Loucy (cell line): Measurements from ENCODE around the gene GLRX5.
A peak's percentile ranks its signal among the peaks of the same experiment; 100 is the strongest.

Experiments
- H2AFZ ChIP-seq: fragments of 200-600 bp; sonication (generic); 2 replicates; pipeline ENCODE4 v1.6.0; 2016; ENCODE audit warnings: antibody characterized with exemption, mild to moderate bottlenecking, low read length, moderate library complexity
- H3F3A ChIP-seq: fragments of 200-600 bp; 2 replicates; pipeline ENCODE4 v1.6.0; 2016; ENCODE audit warnings: antibody characterized with exemption, low read depth, mild to moderate bottlenecking
- H3K27me3 ChIP-seq: fragments of 200-600 bp; sonication (generic); 2 replicates; pipeline ENCODE4 v1.6.1; 2014; ENCODE audit warnings: low read length, mild to moderate bottlenecking; ENCODE audit not compliant: insufficient read depth, poor library complexity, severe bottlenecking
- H3K36me3 ChIP-seq: fragments of 200-600 bp; sonication (generic); 2 replicates; pipeline ENCODE4 v1.6.1; 2016; ENCODE audit warnings: low read length; ENCODE audit not compliant: insufficient read depth
- H3K4me1 ChIP-seq: fragments of 200-600 bp; sonication (generic); 2 replicates; pipeline ENCODE4 v1.5.1; 2014; ENCODE audit warnings: low read length, mild to moderate bottlenecking; ENCODE audit not compliant: insufficient read depth, poor library complexity, severe bottlenecking
- H3K4me2 ChIP-seq: fragments of 200-600 bp; sonication (generic); 2 replicates; pipeline ENCODE4 v1.6.0; 2014; ENCODE audit warnings: antibody characterized with exemption, low read length, low read depth, mild to moderate bottlenecking; ENCODE audit not compliant: poor library complexity, severe bottlenecking
- H3K4me3 ChIP-seq: fragments of 200-600 bp; sonication (generic); 2 replicates; pipeline ENCODE4 v1.5.1; 2014; ENCODE audit warnings: low read length, mild to moderate bottlenecking, mixed read lengths; ENCODE audit not compliant: poor library complexity, severe bottlenecking
- H3K79me2 ChIP-seq: fragments of 200-600 bp; sonication (generic); 2 replicates; pipeline ENCODE4 v1.6.1; 2014; ENCODE audit warnings: low read length; ENCODE audit not compliant: insufficient read depth
- H3K9ac ChIP-seq: fragments of 200-600 bp; sonication (generic); 2 replicates; pipeline ENCODE4 v1.6.0; 2014; ENCODE audit warnings: mild to moderate bottlenecking, low read depth, low read length, moderate library complexity; ENCODE audit not compliant: poor library complexity, severe bottlenecking
- H3K9me2 ChIP-seq: fragments of 200-600 bp; sonication (generic); replicated peaks from 2 replicates; pipeline ENCODE4 v1.6.1; 2016; ENCODE audit warnings: low read depth, low read length, mixed read lengths
- H3K9me3 ChIP-seq: fragments of 200-600 bp; sonication (generic); 2 replicates; pipeline ENCODE4 v1.6.1; 2014; ENCODE audit warnings: mild to moderate bottlenecking, antibody characterized with exemption, low read length, low read depth; ENCODE audit not compliant: insufficient read depth
- H4K20me1 ChIP-seq: fragments of 200-600 bp; sonication (generic); 2 replicates; pipeline ENCODE4 v1.6.0; 2014; ENCODE audit warnings: antibody characterized with exemption, low read length, mild to moderate bottlenecking; ENCODE audit not compliant: insufficient read depth, poor library complexity, severe bottlenecking
- EZH2phosphoT487 ChIP-seq: fragments of 200-600 bp; IDR thresholded peaks from 2 replicates; pipeline ENCODE4 v1.6.1; 2018; ENCODE audit warnings: antibody characterized with exemption, mild to moderate bottlenecking, moderate library complexity, borderline replicate concordance
- TF ChIP-seq, protein P1 (sequence below): fragments of 200-600 bp; sonication (generic); conservative IDR thresholded peaks from 2 replicates; pipeline ENCODE4 v1.5.1; 2014; ENCODE audit warnings: mild to moderate bottlenecking, antibody characterized with exemption, low read length

The GLRX5 gene

DNA sequence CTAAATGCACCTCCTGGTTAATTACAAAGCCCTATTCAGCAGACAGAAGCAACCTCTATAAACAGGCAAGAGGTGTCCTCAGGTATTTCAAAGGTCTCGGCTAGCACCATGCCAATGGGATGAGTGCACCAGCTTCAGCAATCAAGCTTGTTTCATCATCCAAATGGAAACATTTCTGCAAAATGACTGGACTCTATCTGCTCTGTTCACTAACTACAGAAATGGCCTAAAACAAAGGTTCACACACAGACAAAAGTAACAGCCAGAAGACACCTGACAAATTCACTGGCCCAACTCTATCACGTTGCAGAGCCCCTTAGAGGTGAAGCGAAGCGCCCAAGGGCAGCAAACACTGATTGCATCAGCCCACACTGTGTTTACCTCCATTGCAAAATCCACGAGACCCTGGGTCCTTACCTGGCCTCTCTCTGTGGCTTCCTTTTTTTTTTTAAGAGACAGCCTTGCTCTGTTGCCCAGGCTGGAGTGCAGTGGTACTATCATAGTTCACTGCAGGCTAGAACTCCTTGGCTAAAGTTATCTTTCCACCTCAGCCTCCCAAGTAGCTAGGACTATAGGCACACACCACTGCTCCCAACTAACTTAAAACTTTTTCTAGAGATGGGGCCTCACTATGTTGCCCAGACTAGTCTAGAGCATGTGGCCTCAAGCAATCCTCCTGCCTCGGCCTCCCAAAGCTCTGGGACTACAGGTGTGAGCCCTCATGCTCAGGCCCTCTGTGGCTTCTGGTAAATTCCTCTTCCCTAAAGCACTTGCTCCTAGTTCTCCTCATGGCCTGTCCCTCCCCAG, 9.9 kb upstream of the GLRX5 start:
- H3K4me1 ChIP-seq: peaks cover 36% of the 10 kb centered on the region
- H3K4me3 ChIP-seq: no peak overlapping the region
- no peaks in the 10 kb centered on the region for H3K27me3 ChIP-seq
- H4K20me1 ChIP-seq: no peaks in the 10 kb centered on the region
- H2AFZ ChIP-seq: no peak overlapping the region
- H3K36me3 ChIP-seq: no peaks in the 10 kb centered on the region
- peak overlapping the region; percentile 52 for H3K9ac ChIP-seq
- H3K4me2 ChIP-seq: no peak overlapping the region
- H3K9me2 ChIP-seq: no peaks in the 10 kb centered on the region
- H3K9me3 ChIP-seq: no peaks in the 10 kb centered on the region
- H3K79me2 ChIP-seq: peaks cover 24% of the 10 kb centered on the region
- no peak for TF ChIP-seq EZH2phosphoT487
- TF ChIP-seq, protein P1, sequence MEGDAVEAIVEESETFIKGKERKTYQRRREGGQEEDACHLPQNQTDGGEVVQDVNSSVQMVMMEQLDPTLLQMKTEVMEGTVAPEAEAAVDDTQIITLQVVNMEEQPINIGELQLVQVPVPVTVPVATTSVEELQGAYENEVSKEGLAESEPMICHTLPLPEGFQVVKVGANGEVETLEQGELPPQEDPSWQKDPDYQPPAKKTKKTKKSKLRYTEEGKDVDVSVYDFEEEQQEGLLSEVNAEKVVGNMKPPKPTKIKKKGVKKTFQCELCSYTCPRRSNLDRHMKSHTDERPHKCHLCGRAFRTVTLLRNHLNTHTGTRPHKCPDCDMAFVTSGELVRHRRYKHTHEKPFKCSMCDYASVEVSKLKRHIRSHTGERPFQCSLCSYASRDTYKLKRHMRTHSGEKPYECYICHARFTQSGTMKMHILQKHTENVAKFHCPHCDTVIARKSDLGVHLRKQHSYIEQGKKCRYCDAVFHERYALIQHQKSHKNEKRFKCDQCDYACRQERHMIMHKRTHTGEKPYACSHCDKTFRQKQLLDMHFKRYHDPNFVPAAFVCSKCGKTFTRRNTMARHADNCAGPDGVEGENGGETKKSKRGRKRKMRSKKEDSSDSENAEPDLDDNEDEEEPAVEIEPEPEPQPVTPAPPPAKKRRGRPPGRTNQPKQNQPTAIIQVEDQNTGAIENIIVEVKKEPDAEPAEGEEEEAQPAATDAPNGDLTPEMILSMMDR: no peak
- 0 out of 2 replicates have a peak, but pooled peaks cover 4% of the 10 kb centered on the region for H3F3A ChIP-seq

DNA sequence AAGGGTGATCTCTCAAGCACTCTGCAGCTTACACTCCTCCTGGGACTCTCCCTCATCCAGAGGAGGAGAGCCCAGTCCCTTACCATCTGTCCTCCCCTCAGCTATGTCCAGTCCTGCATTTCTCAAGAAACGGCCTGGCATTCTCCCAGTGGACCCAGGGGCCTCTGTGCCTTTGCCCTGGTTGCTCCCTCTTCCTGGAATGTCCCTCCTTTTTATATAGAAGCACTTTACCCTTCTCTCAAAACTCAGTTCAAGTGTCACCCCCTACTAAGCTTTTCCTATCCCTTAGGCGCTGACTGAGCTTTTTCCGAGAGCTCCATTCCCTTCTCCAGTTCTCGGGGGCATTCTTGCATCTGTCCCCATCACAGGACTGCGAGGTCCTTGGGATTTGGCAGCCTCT, 8.9 kb upstream of the GLRX5 start:
- Histone ChIP-seq H2AFZ (no peak overlapping the region), H3K9ac (peak overlapping the region; percentile 22), H3K27me3 (no peaks in the 10 kb centered on the region), H3F3A (0 out of 2 replicates have a peak, but pooled peaks cover 4% of the 10 kb centered on the region), H4K20me1 (peaks cover 7% of the 10 kb centered on the region), H3K36me3 (no peaks in the 10 kb centered on the region), H3K9me3 (no peaks in the 10 kb centered on the region), H3K4me3 (no peak overlapping the region), H3K9me2 (no peaks in the 10 kb centered on the region), H3K4me2 (no peak overlapping the region), H3K79me2 (peaks cover 35% of the 10 kb centered on the region), H3K4me1 (peaks cover 37% of the 10 kb centered on the region)
- TF ChIP-seq, protein P1: no peak
- TF ChIP-seq EZH2phosphoT487: no peak

DNA sequence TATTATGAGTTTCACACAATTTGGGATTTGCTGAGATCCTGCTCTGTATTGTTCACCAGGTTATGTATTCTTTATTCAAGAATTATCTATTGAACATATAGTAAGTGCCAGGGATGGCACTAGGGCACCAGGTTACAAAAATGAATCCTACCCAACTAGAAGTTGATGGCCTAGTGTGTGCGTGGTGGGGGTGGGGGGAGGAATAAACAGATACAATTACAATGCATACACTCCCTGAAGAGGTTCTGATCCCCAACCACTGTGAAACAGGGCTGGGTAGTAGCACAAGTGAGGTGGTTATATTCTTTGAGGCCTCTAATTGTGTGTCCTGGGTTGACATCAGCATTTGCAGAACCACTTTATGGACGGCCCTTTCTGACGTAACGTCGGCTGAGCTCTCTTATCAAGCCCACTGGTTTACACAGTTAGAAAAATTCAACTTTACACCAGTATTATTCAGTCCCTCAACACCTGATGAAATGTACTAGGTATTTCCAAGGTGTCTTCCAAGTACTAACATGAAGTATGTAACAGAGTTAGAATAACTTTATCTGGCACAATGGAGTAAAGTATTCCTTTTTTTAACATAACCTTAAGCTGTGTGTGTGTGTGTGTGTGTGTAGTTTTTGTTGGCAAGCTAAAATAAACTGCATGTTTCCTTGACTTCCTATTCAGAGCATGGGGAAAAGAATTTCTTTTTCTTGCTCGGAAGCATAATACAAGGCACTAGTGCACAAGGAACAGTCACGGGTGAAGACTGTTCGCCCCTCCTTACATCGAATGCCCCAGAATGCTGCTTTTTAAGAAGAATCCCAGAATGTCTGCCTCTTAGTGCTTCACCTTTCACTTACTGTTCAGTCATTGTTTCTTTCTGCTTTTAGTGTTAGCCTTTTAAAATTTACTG, 8.1 kb upstream of the GLRX5 start:
- Histone ChIP-seq H3K4me3 (no peak overlapping the region), H3K4me2 (no peak overlapping the region), H3K36me3 (no peaks in the 10 kb centered on the region), H3K9me2 (no peaks in the 10 kb centered on the region), H3K27me3 (no peaks in the 10 kb centered on the region), H3K4me1 (peaks cover 44% of the 10 kb centered on the region), H3K9me3 (no peaks in the 10 kb centered on the region), H4K20me1 (peaks cover 14% of the 10 kb centered on the region), H3F3A (0 out of 2 replicates have a peak, but pooled peaks cover 4% of the 10 kb centered on the region), H3K79me2 (peaks cover 42% of the 10 kb centered on the region), H3K9ac (peak overlapping the region; percentile 22), H2AFZ (no peak overlapping the region)
- TF ChIP-seq, protein P1: no peak
- no peak for TF ChIP-seq EZH2phosphoT487
